ENCODE results near the gene C6orf120.

C6orf120 gene

DNA sequence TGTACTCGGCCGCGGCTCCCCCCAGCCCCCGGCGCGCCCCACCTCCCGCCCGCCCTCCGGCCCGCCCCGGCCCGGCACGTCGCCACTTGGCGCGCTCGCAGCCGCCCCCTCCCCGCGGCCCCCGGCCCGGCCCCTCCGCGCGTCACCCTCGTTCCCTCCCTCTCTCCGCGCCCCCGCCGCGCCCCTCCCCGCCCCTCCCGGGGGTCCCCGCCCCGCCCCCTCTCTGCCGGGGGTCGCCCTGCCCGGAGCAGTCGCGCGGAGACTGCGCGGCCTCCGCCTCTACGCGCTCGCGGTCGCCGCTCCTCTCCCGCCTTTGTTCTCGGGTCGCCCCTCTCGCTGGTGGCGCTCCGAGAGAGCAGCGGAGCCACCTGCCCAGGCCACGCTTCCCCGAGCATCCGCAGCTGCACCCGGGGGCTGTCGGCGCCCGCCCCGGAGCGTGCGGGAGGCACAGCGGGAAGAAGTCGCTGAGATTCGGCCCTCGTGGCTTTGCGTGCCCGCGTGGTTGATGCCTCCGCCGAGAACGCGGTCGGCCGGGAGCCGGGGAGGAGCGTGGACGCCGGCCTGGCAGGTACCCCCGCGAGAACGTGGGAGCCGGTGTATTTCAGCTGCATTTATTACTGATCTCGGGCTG is 22.7 kb downstream of the C6orf120 start, which contains the start of gene PHF10:
TSS of gene PHF10 (minus strand) at position 7 of the 631 bp plus-strand sequence. CDS start 569 bp downstream, outside the sequence.
- peaks cover 0 to 32% (median 13%) of the 10 kb centered on the region in 4 donors for H3K4me1 ChIP-seq
- no peaks in the 10 kb centered on the region for H3K9me3 ChIP-seq
- H3K27ac ChIP-seq: peak within 1 kb of the TSS; percentile 97 to 98
- intact Hi-C loops (cut with DNase I; ENCODE audit: low total_unique reads): loop anchor here (10.0 kb wide), 1 partner anchor 830 kb away; the partner anchor contains the start of genes PSMB1 and TBP
- TF ChIP-seq, protein P1, sequence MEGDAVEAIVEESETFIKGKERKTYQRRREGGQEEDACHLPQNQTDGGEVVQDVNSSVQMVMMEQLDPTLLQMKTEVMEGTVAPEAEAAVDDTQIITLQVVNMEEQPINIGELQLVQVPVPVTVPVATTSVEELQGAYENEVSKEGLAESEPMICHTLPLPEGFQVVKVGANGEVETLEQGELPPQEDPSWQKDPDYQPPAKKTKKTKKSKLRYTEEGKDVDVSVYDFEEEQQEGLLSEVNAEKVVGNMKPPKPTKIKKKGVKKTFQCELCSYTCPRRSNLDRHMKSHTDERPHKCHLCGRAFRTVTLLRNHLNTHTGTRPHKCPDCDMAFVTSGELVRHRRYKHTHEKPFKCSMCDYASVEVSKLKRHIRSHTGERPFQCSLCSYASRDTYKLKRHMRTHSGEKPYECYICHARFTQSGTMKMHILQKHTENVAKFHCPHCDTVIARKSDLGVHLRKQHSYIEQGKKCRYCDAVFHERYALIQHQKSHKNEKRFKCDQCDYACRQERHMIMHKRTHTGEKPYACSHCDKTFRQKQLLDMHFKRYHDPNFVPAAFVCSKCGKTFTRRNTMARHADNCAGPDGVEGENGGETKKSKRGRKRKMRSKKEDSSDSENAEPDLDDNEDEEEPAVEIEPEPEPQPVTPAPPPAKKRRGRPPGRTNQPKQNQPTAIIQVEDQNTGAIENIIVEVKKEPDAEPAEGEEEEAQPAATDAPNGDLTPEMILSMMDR (IDR thresholded peaks at IDR 0.05): no peak
- H3K27me3 ChIP-seq: no peaks in the 10 kb centered on the region
- H3K36me3 ChIP-seq: no peaks in the 10 kb centered on the region
- H3K4me3 ChIP-seq: peak within 1 kb of the TSS; percentile 74 to 88
- peak; percentile 20 to 72 for DNase-seq

DNA sequence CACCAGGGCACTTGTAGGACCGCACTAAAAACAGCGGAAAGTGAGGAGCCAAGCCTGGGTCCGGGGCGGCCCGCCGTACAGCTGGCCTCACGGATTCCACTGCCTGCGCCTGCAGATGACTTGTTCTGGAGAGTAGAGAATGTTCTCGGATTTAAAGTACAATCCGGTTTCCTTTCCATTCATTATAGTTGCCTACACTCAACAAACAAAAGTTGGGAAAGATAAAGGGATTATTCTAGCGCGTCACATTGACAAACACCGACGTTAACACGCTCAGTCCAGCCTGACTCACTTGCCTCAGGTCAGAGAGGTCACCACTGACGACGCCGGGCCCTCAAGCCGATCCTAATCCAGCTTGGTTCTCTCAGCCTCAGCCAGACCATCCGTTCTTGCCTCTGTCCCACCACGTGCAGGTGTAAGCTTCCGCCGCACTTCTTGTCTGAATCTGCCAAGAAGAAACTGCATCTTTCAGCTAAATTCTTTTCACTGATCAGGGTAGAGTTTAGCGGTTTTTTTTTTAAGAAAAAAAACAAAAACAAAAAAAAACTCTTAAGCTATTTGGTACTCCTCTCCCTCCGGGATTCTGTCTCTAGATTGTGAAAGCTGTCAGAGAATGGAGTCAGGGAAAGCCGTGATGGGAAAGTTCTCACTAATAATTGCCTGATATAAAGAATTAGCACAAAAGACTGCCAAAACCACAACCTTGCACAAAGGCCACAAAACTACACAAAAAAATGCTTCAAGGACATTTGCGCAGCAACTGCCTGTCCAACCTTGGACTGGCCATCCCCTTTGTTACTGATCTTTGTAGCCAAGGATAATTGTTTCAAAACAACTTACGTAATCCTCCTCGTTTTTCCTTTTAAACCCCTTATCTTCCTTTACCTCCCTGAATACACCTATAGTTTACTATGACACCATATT is 23.5 kb downstream of the C6orf120 start:
- TF ChIP-seq, protein P1 (IDR thresholded peaks at IDR 0.05): no peak
- Histone ChIP-seq H3K27ac (peak overlapping the region; percentile 91 to 97), H3K4me1 (peaks cover 0 to 28% (median 13%) of the 10 kb centered on the region in 4 donors), H3K4me3 (peak overlapping the region; percentile 74 to 88), H3K9me3 (no peaks in the 10 kb centered on the region), H3K36me3 (no peaks in the 10 kb centered on the region), H3K27me3 (no peaks in the 10 kb centered on the region)
- intact Hi-C loops (cut with DNase I; ENCODE audit: low total_unique reads): loop anchor here (10.0 kb wide), 1 partner anchor 829 kb away; the partner anchor contains the start of genes PSMB1 and TBP
- DNase-seq: peak; percentile 52 to 82

DNA sequence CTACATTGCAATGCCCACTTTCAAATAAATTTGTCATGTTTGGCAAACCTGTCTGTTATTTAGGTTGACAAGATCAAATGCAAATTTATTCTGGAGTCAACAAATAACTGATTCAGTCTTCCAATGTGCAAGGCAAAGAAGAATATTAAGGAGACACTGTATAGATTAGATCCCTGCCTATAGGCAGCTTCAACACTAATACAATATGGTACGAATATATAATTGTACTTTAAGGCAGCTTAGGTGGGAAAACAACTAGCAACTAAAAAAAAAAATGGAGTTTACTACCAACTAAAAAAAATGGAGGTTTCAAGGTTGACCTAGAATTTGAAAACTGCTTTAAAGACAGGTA is 24.1 kb downstream of the C6orf120 start:
- no peaks in the 10 kb centered on the region for H3K36me3 ChIP-seq
- intact Hi-C loops (cut with DNase I; ENCODE audit: low total_unique reads): loop anchor here (10.0 kb wide), 1 partner anchor 829 kb away; the partner anchor contains the start of genes PSMB1 and TBP
- TF ChIP-seq, protein P1 (IDR thresholded peaks at IDR 0.05): no peak
- DNase-seq: no peak
- H3K4me1 ChIP-seq: peaks cover 0 to 27% (median 13%) of the 10 kb centered on the region in 4 donors
- H3K9me3 ChIP-seq: no peaks in the 10 kb centered on the region
- no peak overlapping the region for H3K4me3 ChIP-seq
- peak overlapping the region in 1 of 2 donors; percentile 97 for H3K27ac ChIP-seq
- H3K27me3 ChIP-seq: no peaks in the 10 kb centered on the region

DNA sequence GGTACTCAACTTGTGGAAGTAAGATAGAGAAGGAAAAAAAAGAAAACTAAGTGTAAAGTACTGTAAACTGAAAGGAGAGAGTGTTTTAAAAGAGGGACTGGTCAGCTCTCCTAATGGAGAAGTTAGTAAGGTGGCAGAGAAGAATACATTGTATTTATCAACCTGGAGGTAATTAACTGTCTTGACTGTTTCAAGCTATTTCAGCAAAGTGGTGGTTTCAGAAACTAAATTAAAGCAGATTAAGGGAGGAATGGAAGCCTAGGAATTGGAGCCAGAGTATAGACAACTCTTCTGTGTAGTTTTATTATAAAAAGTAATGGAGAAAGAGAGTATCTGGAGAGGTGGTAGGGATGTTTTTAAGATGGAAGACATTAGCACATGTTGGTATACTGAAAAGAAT is 25.0 kb downstream of the C6orf120 start:
- Histone ChIP-seq H3K9me3 (no peaks in the 10 kb centered on the region), H3K4me3 (no peak overlapping the region), H3K27me3 (no peaks in the 10 kb centered on the region), H3K36me3 (no peaks in the 10 kb centered on the region), H3K27ac (no peak overlapping the region), H3K4me1 (peaks cover 0 to 18% (median 9%) of the 10 kb centered on the region in 4 donors)
- TF ChIP-seq, protein P1 (IDR thresholded peaks at IDR 0.05): no peak
- intact Hi-C loops (cut with DNase I; ENCODE audit: low total_unique reads): loop anchor here (10.0 kb wide), 1 partner anchor 828 kb away; the partner anchor contains the start of genes PSMB1 and TBP
- no peak for DNase-seq

DNA sequence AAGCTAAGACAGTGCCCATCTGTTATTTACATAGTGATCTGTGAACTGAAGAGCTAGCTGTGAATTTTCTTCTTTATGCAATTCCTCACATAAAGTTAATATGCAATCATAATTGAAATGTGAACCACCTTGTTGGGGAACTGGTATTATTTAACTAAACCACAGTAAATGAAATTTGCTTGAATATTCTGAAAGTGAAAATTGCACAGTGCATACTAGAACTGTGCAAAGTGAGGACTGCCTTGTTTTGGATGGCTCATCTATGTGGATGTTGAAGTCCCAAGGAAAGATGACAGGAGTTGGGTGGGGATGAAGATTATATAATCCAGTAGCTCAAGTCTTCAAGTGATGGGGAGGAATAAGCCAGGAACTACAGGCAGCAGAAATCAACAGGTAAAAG is 28.0 kb downstream of the C6orf120 start:
- no peaks in the 10 kb centered on the region for H3K9me3 ChIP-seq

More for the DNA sequence above, 28.0 kb downstream of the C6orf120 start:
- intact Hi-C loops (cut with DNase I; ENCODE audit: low total_unique reads): loop anchor here (10.0 kb wide), 1 partner anchor 825 kb away; the partner anchor contains the start of genes PSMB1 and TBP
- Histone ChIP-seq H3K4me3 (no peak overlapping the region), H3K27ac (no peak overlapping the region), H3K27me3 (no peaks in the 10 kb centered on the region), H3K36me3 (no peaks in the 10 kb centered on the region), H3K4me1 (peaks cover 0 to 7% (median 0%) of the 10 kb centered on the region in 4 donors)
- TF ChIP-seq, protein P1 (IDR thresholded peaks at IDR 0.05): no peak
- DNase-seq: no peak

Measured in tibial artery (tissue), 4 donors.